HG02885 (cell line): ENCODE data around the gene OR7D2.
"Not testable (repeated sequence)": the region's sequence is repeated elsewhere in the genome, so short reads cannot be mapped to it uniquely, and the experiment has no call there.

Source experiments
- ATAC-seq: cut with Tn5 transposase; IDR thresholded peaks from one replicate; pipeline ENCODE4 v1.9.1; 2021; ENCODE audit warnings: mild to moderate bottlenecking; ENCODE audit not compliant: unreplicated experiment, poor library complexity

The OR7D2 gene

GRCh38 chr19:9198044-9198443 lies 19.3 kb downstream of the OR7D2 start:
- ATAC-seq: not testable (repeated sequence)

GRCh38 chr19:9205501-9206113 lies 26.8 kb downstream of the OR7D2 start:
- no peak for ATAC-seq

- no peak for ATAC-seq
Measured at GRCh38 chr19:9219489-9219888, 40.7 kb downstream of the OR7D2 start, which contains the start of gene OR7D4. TSS of gene OR7D4 (minus strand) at chr19:9219589. CDS start at chr19:9214837, 4,752 bp downstream.
